Fibroblast of pulmonary artery (primary cell): Measurements from ENCODE around the gene EP400.
"Not testable (repeated sequence)": the region's sequence is repeated elsewhere in the genome, so short reads cannot be mapped to it uniquely, and the experiment has no call there.

Experiments used
- DNase-seq: peaks from one replicate; pipeline ENCODE4 v3.0.0-alpha.2; 2010; ENCODE audit warnings: low read depth
- H3K4me3 ChIP-seq: replicated peaks from 2 replicates; pipeline ENCODE4 v1.5.1; 2011; ENCODE audit warnings: low read depth, mild to moderate bottlenecking, control low read depth, low read length, moderate library complexity
- CTCF ChIP-seq: IDR thresholded peaks from 2 replicates; pipeline ENCODE4 v1.5.1; 2011; ENCODE audit warnings: mild to moderate bottlenecking, control low read depth, low read length, inconsistent platforms; ENCODE audit errors: missing control alignments

The EP400 gene

GRCh38 chr12:132040906-132041606, 91.3 kb downstream of the EP400 start:
- no peak for DNase-seq
- no peak for TF ChIP-seq CTCF
- no peak overlapping the region for H3K4me3 ChIP-seq

GRCh38 chr12:132043216-132043615, 93.5 kb downstream of the EP400 start:
- no peak for TF ChIP-seq CTCF
- no peak overlapping the region for H3K4me3 ChIP-seq
- DNase-seq: no peak

- no peak overlapping the region for H3K4me3 ChIP-seq
- no peak for DNase-seq
- TF ChIP-seq CTCF: no peak
These were observed 94.2 kb downstream of the EP400 start for GRCh38 chr12:132043770-132044467.

- TF ChIP-seq CTCF: no peak
- no peak overlapping the region for H3K4me3 ChIP-seq
- DNase-seq: no peak
These were observed 95.1 kb downstream of the EP400 start for GRCh38 chr12:132044661-132045412.

GRCh38 chr12:132045751-132046150, 96.0 kb downstream of the EP400 start:
- TF ChIP-seq CTCF: no peak
- no peak for DNase-seq
- H3K4me3 ChIP-seq: no peak overlapping the region

- TF ChIP-seq CTCF: no peak
- H3K4me3 ChIP-seq: no peak overlapping the region
- peak; percentile 80 for DNase-seq
These were observed 96.8 kb downstream of the EP400 start for GRCh38 chr12:132046561-132046960.

GRCh38 chr12:132047630-132048029, 97.9 kb downstream of the EP400 start:
- not testable (repeated sequence) for H3K4me3 ChIP-seq, DNase-seq
